Colon (tissue), 2 donors: ENCODE measurements around the gene CTBP2.

ENCODE experiments used
- FAIRE-seq: peaks from 2 replicates; lab custom pipeline; 2012; peaks lifted over from hg19 to GRCh38; lab: Jason Lieb, UNC
- donor health status: control.
- donor health status: control.

Gene CTBP2

GRCh38 chr10:125041856-125042506 is 118.4 kb downstream of the CTBP2 start:
- FAIRE-seq = no peak

GRCh38 chr10:125039354-125039769 is 121.0 kb downstream of the CTBP2 start:
- FAIRE-seq = no peak

- no peak for FAIRE-seq
These were observed 121.7 kb downstream of the CTBP2 start for GRCh38 chr10:125038637-125039036.

GRCh38 chr10:125037145-125037877 is 123.1 kb downstream of the CTBP2 start:
- FAIRE-seq = no peak

GRCh38 chr10:125035588-125036295 is 124.6 kb downstream of the CTBP2 start:
- FAIRE-seq = no peak

- no peak for FAIRE-seq
These were observed 125.2 kb downstream of the CTBP2 start for GRCh38 chr10:125035136-125035535.

GRCh38 chr10:125034675-125035074 is 125.7 kb downstream of the CTBP2 start:
- FAIRE-seq = no peak

- FAIRE-seq = no peak
These were observed 127.0 kb downstream of the CTBP2 start for GRCh38 chr10:125033146-125033924.

- FAIRE-seq = no peak
These were observed 127.8 kb downstream of the CTBP2 start for GRCh38 chr10:125032474-125033020.

- FAIRE-seq = no peak
These were observed 129.7 kb downstream of the CTBP2 start for GRCh38 chr10:125030567-125031197.

- FAIRE-seq = no peak
These were observed 130.7 kb downstream of the CTBP2 start for GRCh38 chr10:125029584-125030242.

GRCh38 chr10:125027871-125028869 is 132.2 kb downstream of the CTBP2 start:
- no peak for FAIRE-seq

GRCh38 chr10:125026974-125027735 is 133.2 kb downstream of the CTBP2 start:
- no peak for FAIRE-seq

- no peak for FAIRE-seq
These were observed 134.1 kb downstream of the CTBP2 start for GRCh38 chr10:125026036-125026931.

- no peak for FAIRE-seq
These were observed 135.0 kb downstream of the CTBP2 start for GRCh38 chr10:125025341-125025740.

- no peak for FAIRE-seq
These were observed 135.7 kb downstream of the CTBP2 start for GRCh38 chr10:125024497-125025234.

GRCh38 chr10:125023862-125024496 is 136.4 kb downstream of the CTBP2 start:
- FAIRE-seq = no peak
